Uterus (tissue), 4 donors: ENCODE data around the gene POMT2. TPM values are rescaled to one million over a fixed set of nuclear protein-coding genes. Genes with fewer than 3 reads are reported as not detected.

Experiments used
- DNase-seq, 2 donors: peaks; one replicate each; pipeline ENCODE4 v3.0.0-alpha.2; 2019 to 2020
- H3K27ac ChIP-seq, 2 donors: fragments of 200-600 bp; sonication (generic); 1 replicate in 1 of 2; 2 replicates in 1 of 2; pipeline ENCODE4 v1.5.1; 2016 to 2018
- H3K27me3 ChIP-seq, 2 donors: fragments of 200-600 bp; sonication (generic); one replicate each; pipeline ENCODE4 v1.5.1; 2018 to 2019; ENCODE audit warnings: control low read depth in 1 of 2
- H3K36me3 ChIP-seq, 2 donors: fragments of 200-600 bp; sonication (generic); one replicate each; pipeline ENCODE4 v1.5.1; 2019; ENCODE audit warnings: control low read depth in 1 of 2
- H3K4me1 ChIP-seq, 2 donors: fragments of 200-600 bp; sonication (generic); one replicate each; pipeline ENCODE4 v1.5.1; 2018 to 2019; ENCODE audit warnings: control low read depth in 1 of 2
- H3K4me3 ChIP-seq, 2 donors: fragments of 200-600 bp; sonication (generic); 1 replicate in 1 of 2; 2 replicates in 1 of 2; pipeline ENCODE4 v1.5.1; 2018 to 2019; ENCODE audit warnings: mild to moderate bottlenecking in 1 of 2
- H3K9me3 ChIP-seq, 2 donors: fragments of 200-600 bp; sonication (generic); one replicate each; pipeline ENCODE4 v1.5.1; 2019; ENCODE audit warnings: control low read depth in 1 of 2
- POLR2A ChIP-seq, 2 donors: fragments of 450-650 bp; IDR thresholded peaks; one replicate each; pipeline ENCODE4 v1.6.1; 2016; ENCODE audit warnings: antibody characterized with exemption in 2 of 2, mild to moderate bottlenecking in 1 of 2, moderate library complexity in 1 of 2
- intact Hi-C: fragments of 100-400 bp; cut with DNase I; formaldehyde crosslinking; loops from one replicate; pipeline ENCODE4 v1.15.1; 2023; ENCODE audit warnings: low total_unique reads
- total RNA-seq, 4 donors: library from RNA; depleted of rRNA in 3 of 4; stranded (reverse); fragments of >200 nt in 3 of 4; gene quantifications; one replicate each; pipeline versions ENCODE4 v1.1.0 to v1.2.4, GENCODE V29; 2014 to 2023
- TF ChIP-seq, protein P1 (sequence below), 4 experiments: fragments of 200-600 bp in 2 of 4; fragments of 450-650 bp in 2 of 4; sonication (generic) in 2 of 4; IDR thresholded peaks; one replicate each; pipeline ENCODE4 v1.5.1; 2016 to 2019; ENCODE audit warnings: antibody characterized with exemption in 4 of 4, mild to moderate bottlenecking in 2 of 4, moderate library complexity in 1 of 4
- donor health status: DM: yes; HTN: yes; CAD: no.

The POMT2 gene
- total RNA-seq, 4 donors from 2014 or later = 2.1 to 72.2 (median 27.9) TPM

DNA sequence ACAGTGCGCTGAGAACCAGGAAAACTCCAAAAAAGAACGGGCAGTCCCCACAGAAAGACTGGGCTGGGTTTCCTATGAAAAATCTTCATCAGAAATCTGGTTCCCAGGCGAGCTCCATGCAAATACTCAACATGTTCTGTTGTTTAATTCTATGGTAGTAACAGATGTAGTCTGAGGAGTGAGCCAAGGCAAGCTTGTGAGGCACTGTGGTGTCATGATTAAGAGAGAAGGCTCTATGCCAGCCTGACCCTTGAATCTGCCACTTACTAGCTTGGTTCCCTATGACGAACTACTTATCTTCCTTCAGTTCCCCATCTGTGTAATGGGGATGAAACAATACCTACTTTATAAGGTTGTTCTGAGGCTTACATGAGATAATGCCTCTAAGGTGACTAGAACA, 10.7 kb downstream of the POMT2 start:
- TF ChIP-seq, protein P1, sequence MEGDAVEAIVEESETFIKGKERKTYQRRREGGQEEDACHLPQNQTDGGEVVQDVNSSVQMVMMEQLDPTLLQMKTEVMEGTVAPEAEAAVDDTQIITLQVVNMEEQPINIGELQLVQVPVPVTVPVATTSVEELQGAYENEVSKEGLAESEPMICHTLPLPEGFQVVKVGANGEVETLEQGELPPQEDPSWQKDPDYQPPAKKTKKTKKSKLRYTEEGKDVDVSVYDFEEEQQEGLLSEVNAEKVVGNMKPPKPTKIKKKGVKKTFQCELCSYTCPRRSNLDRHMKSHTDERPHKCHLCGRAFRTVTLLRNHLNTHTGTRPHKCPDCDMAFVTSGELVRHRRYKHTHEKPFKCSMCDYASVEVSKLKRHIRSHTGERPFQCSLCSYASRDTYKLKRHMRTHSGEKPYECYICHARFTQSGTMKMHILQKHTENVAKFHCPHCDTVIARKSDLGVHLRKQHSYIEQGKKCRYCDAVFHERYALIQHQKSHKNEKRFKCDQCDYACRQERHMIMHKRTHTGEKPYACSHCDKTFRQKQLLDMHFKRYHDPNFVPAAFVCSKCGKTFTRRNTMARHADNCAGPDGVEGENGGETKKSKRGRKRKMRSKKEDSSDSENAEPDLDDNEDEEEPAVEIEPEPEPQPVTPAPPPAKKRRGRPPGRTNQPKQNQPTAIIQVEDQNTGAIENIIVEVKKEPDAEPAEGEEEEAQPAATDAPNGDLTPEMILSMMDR (IDR thresholded peaks at IDR 0.05) = no peak
- TF ChIP-seq POLR2A (IDR thresholded peaks at IDR 0.05) = no peak
- H3K9me3 ChIP-seq = no peaks in the 10 kb centered on the region
- H3K4me1 ChIP-seq = peaks cover 0 to 13% of the 10 kb centered on the region in 2 donors
- no peak for DNase-seq
- H3K36me3 ChIP-seq = no peaks in the 10 kb centered on the region
- H3K4me3 ChIP-seq = no peak overlapping the region
- H3K27ac ChIP-seq = no peak overlapping the region
- intact Hi-C loops = no loop called here
- no peaks in the 10 kb centered on the region for H3K27me3 ChIP-seq

DNA sequence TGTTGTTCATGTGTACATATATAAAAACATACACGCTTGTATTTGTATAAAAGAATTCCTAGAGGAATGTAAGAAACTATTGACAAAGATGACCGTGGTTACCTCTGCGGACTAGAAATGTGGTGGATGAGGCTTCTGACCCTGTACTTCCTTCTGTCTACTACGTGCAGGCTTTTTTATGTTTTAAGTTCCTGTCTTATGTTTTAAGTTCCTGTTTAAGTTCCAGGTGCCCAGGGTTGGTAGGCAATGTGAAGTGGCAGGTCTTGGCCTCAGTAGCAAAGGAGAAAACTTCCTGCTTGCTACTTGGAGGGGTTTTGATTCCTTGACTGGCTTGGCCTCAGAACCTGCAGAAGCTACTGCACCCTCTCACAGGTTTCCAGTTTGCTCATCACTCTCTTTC, 11.6 kb downstream of the POMT2 start:
- peaks cover 0 to 13% of the 10 kb centered on the region in 2 donors for H3K4me1 ChIP-seq
- H3K27me3 ChIP-seq = no peaks in the 10 kb centered on the region
- H3K27ac ChIP-seq = no peak overlapping the region
- TF ChIP-seq, protein P1 (IDR thresholded peaks at IDR 0.05) = no peak
- no peak for TF ChIP-seq POLR2A (IDR thresholded peaks at IDR 0.05)
- DNase-seq = no peak
- no peak overlapping the region for H3K4me3 ChIP-seq
- no peaks in the 10 kb centered on the region for H3K9me3 ChIP-seq
- H3K36me3 ChIP-seq = no peaks in the 10 kb centered on the region
- intact Hi-C loops = no loop called here

DNA sequence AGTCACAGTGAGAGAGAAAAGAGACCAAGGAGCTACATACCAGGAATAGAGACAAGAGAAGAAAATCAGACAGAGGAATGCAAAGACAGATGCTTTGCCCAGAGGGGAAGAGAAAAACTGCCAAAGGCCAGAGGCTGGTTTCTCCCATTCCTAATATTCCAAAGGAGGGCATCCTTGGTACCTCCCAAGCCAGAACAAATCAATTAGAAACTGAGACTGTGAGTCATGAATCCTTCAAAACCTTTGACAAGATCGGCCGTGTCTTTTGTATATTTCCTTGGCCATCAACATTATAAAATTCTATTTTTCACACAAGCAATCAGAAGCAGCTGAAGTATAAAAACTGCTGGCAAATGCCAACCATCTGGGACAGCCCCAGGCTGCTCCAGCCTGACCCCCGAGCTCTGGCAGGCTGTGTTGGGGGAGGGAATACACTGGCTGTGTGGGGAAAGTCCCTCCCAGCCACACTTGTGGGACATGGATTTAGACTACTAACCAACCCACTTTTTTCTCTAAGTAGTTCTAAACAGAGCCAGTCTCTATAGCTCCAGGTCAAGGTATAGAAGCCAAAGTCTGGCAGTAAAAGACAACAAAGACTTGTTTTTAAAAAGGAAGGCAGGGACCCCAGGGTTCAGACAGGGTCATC, 13.7 kb downstream of the POMT2 start:
- Histone ChIP-seq H3K9me3 (no peaks in the 10 kb centered on the region), H3K4me1 (peaks cover 0 to 6% of the 10 kb centered on the region in 2 donors), H3K36me3 (no peaks in the 10 kb centered on the region), H3K4me3 (no peak overlapping the region), H3K27me3 (no peaks in the 10 kb centered on the region), H3K27ac (peak overlapping the region; percentile 22 to 73)
- intact Hi-C loops = no loop called here
- TF ChIP-seq, protein P1 (IDR thresholded peaks at IDR 0.05) = no peak
- TF ChIP-seq POLR2A (IDR thresholded peaks at IDR 0.05) = no peak
- no peak for DNase-seq

DNA sequence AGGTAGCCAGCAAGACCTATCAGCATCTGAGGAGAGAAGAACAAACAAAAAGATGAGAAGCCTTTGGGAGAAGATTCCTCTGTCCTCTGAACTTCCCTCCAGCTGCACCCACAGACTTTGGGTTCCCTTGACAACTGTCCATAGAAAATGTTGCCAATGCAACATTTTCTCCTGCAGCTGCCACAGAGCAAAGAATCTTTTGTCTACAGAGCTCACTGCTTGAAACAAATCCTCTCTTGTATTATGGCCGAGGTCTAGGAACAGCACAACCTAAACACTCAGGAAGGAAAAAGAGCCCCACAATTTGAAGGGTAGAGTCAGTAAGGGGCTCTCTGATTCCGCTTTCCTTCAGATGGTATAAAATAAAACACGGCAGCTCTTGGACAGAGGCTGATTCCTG, 14.3 kb downstream of the POMT2 start:
- intact Hi-C loops = no loop called here
- TF ChIP-seq, protein P1 (IDR thresholded peaks at IDR 0.05) = no peak
- no peak for TF ChIP-seq POLR2A (IDR thresholded peaks at IDR 0.05)

DNA sequence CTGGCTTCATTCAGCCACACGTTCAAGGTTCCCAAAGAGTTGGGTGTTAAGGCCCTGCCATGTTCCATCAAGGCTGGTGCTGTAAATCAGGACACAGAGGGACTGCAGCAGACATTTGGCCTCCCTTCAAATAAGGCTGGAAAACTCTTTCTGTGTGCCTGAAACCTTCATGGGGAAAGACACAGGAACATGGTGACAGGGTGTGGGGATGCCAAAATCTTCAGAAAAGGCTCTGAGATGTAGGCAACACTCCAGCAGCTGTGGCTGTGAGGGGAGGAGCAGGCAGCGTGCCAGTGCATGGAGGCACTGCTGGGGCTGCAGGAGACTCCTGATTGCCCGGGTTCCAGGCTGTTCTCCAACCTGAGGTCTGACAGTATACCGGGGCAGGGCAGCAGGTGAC, 15.0 kb downstream of the POMT2 start:
- Histone ChIP-seq H3K4me1 (peaks cover 0 to 6% of the 10 kb centered on the region in 2 donors), H3K36me3 (no peaks in the 10 kb centered on the region), H3K27me3 (no peaks in the 10 kb centered on the region), H3K4me3 (no peak overlapping the region), H3K9me3 (no peaks in the 10 kb centered on the region), H3K27ac (peak overlapping the region in 1 of 2 donors; percentile 88)
- intact Hi-C loops = no loop called here
- no peak for DNase-seq
- TF ChIP-seq POLR2A (IDR thresholded peaks at IDR 0.05) = no peak
- TF ChIP-seq, protein P1 (IDR thresholded peaks at IDR 0.05) = no peak

More for the DNA sequence above, 14.3 kb downstream of the POMT2 start:
- H3K36me3 ChIP-seq = no peaks in the 10 kb centered on the region
- peak overlapping the region; percentile 22 to 73 for H3K27ac ChIP-seq
- H3K4me3 ChIP-seq = no peak overlapping the region
- no peaks in the 10 kb centered on the region for H3K9me3 ChIP-seq
- no peaks in the 10 kb centered on the region for H3K27me3 ChIP-seq
- peaks cover 0 to 6% of the 10 kb centered on the region in 2 donors for H3K4me1 ChIP-seq
- DNase-seq = no peak
